ENCODE results near the gene DHDH.

DNA sequence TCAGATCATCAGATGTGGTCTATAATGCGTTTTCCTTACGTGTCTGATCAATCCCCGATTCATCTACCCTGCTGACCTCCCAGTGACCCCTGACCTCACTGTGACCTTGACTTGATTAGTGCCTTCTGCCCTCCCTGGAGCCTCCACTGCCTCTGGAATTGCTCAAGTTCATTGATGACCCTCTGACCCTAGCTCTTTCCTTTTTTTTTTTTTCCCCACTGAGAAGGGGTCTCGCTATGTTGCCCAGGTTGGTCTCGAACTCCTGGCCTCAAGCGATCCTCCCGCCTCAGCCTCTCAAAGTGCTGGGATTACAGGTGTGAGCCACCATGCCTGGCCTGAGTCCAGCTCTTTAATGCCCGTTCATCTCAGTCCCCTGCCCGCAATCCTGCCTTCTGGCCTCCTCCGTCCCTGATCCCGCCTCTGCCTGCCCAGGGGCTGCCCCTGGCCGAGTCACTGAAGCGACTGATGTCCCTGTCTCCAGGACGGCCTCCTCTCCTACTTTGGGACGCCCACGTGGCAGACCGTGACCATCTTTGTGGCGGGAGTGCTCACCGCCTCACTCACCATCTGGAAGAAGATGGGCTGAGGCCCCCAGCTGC, 27.7 kb downstream of the DHDH start:
- TF ChIP-seq, protein P1, sequence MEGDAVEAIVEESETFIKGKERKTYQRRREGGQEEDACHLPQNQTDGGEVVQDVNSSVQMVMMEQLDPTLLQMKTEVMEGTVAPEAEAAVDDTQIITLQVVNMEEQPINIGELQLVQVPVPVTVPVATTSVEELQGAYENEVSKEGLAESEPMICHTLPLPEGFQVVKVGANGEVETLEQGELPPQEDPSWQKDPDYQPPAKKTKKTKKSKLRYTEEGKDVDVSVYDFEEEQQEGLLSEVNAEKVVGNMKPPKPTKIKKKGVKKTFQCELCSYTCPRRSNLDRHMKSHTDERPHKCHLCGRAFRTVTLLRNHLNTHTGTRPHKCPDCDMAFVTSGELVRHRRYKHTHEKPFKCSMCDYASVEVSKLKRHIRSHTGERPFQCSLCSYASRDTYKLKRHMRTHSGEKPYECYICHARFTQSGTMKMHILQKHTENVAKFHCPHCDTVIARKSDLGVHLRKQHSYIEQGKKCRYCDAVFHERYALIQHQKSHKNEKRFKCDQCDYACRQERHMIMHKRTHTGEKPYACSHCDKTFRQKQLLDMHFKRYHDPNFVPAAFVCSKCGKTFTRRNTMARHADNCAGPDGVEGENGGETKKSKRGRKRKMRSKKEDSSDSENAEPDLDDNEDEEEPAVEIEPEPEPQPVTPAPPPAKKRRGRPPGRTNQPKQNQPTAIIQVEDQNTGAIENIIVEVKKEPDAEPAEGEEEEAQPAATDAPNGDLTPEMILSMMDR (IDR thresholded peaks at IDR 0.05): no peak
- TF ChIP-seq POLR2A (IDR thresholded peaks at IDR 0.05): no peak
